ENCODE results near the gene FAM120C. TPM values are rescaled to one million over a fixed set of nuclear protein-coding genes. Genes with fewer than 3 reads are reported as not detected.

Gene FAM120C
- total RNA-seq, 2 experiments from 2014 or later: 4.5 to 6.1 TPM

GRCh38 chrX:54093571-54093970 is 89.5 kb downstream of the FAM120C start:
- Mint-ChIP-seq H3K4me3 (no peak overlapping the region), H3K36me3 (no peaks in the 10 kb centered on the region), H3K4me1 (ENCODE audit: low read depth) (no peaks in the 10 kb centered on the region), H3K27ac (no peak overlapping the region), H3K9me3 (no peaks in the 10 kb centered on the region), H3K27me3 (no peaks in the 10 kb centered on the region)
- intact Hi-C loops (cut with micrococcal nuclease): no loop called here
- DNase-seq: no peak
- CTCF ChIA-PET: no interaction called here
- POLR2A ChIA-PET: no interaction called here

DNA sequence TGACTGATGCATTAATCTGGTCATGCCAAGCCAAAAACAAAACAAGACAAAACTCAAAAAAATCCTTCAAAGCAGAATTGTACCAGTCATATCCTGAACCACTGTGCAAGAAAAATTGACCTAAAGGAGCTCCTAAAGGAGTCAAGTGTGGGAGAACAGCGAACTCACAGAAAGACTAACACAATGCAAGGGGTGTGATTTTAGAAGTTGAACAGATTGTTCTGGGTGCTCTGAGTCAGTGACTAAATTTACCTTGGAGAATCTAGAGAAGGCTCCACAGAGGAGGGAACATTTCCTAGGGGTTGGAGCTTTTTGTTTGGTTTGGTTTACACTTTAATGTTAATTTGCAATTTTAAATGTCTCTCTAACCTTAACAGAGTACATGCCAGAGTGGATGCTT is 89.9 kb downstream of the FAM120C start:
- no peaks in the 10 kb centered on the region for H3K27me3 Mint-ChIP-seq

GRCh38 chrX:54090880-54091279 is 92.2 kb downstream of the FAM120C start:
- Mint-ChIP-seq H3K4me1 (ENCODE audit: low read depth) (no peaks in the 10 kb centered on the region), H3K27me3 (no peaks in the 10 kb centered on the region), H3K9me3 (no peaks in the 10 kb centered on the region), H3K27ac (no peak overlapping the region), H3K4me3 (no peak overlapping the region), H3K36me3 (no peaks in the 10 kb centered on the region)
- intact Hi-C loops (cut with micrococcal nuclease): no loop called here
- no peak for DNase-seq
- CTCF ChIA-PET: no interaction called here
- POLR2A ChIA-PET: interaction anchor here (0.6 kb wide), 1 partner anchor 92 kb away, joined by 5 read pairs; no protein-coding TSS in a partner anchor

More for the DNA sequence above, 89.9 kb downstream of the FAM120C start:
- intact Hi-C loops (cut with micrococcal nuclease): no loop called here
- H3K4me1 Mint-ChIP-seq (ENCODE audit: low read depth): no peaks in the 10 kb centered on the region
- CTCF ChIA-PET: no interaction called here
- H3K36me3 Mint-ChIP-seq: no peaks in the 10 kb centered on the region
- DNase-seq: no peak
- no peaks in the 10 kb centered on the region for H3K9me3 Mint-ChIP-seq
- POLR2A ChIA-PET: no interaction called here
- no peak overlapping the region for H3K27ac Mint-ChIP-seq
- no peak overlapping the region for H3K4me3 Mint-ChIP-seq

GRCh38 chrX:54089191-54089590 is 93.9 kb downstream of the FAM120C start:
- Mint-ChIP-seq H3K9me3 (no peaks in the 10 kb centered on the region), H3K4me3 (no peak overlapping the region), H3K27ac (no peak overlapping the region), H3K36me3 (no peaks in the 10 kb centered on the region), H3K27me3 (no peaks in the 10 kb centered on the region), H3K4me1 (ENCODE audit: low read depth) (no peaks in the 10 kb centered on the region)
- no peak for DNase-seq
- POLR2A ChIA-PET: no interaction called here
- intact Hi-C loops (cut with micrococcal nuclease): no loop called here
- CTCF ChIA-PET: no interaction called here

DNA sequence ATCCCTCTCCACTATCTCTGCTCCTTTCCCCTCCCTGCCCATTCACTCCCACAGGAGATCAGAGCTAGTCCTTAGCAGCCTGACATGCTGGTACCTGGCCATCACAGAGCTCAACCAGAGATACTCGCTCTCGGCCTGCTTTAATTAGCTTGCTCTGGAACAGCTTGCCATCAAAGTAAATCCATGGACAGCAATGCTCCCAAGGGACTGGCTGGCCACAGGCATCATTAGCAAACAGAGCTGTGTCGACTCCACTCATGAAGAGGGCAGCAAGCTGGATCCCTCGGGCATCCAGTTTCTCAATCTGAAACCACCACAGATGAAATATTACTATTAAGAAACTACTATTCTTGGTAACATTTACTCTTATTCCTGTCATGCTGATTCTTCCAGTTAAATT is 95.4 kb downstream of the FAM120C start:
- ChIA-PET CTCF (no interaction called here), POLR2A (no interaction called here)
- Mint-ChIP-seq H3K27me3 (no peaks in the 10 kb centered on the region), H3K4me1 (ENCODE audit: low read depth) (no peaks in the 10 kb centered on the region), H3K4me3 (no peak overlapping the region), H3K9me3 (no peaks in the 10 kb centered on the region), H3K27ac (no peak overlapping the region), H3K36me3 (no peaks in the 10 kb centered on the region)
- DNase-seq: no peak
- intact Hi-C loops (cut with micrococcal nuclease): no loop called here

DNA sequence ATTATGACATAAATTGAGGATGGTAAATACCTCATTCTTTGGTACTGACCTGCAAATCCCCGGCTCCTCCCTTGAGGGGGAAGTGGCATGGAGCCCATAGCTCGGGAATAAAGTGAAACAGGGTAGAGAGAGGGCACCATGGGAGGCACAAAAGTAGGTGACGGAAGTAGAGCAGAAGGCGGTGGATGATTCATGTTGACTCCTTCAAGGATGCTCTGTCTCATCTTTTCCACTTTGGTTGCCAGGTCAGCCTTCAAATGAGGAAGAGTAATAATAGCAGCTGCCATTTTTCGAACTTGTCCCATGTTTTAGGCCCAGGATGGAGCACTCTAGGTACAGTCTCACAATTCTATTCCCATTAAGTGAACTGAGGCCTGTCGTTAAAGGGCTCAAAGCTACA is 97.4 kb downstream of the FAM120C start:
- ChIA-PET POLR2A (no interaction called here), CTCF (no interaction called here)
- no peak overlapping the region for H3K4me3 Mint-ChIP-seq
- H3K4me1 Mint-ChIP-seq (ENCODE audit: low read depth): no peaks in the 10 kb centered on the region
- no peak overlapping the region for H3K27ac Mint-ChIP-seq
- DNase-seq: no peak
- H3K36me3 Mint-ChIP-seq: no peaks in the 10 kb centered on the region
- no peaks in the 10 kb centered on the region for H3K9me3 Mint-ChIP-seq
- intact Hi-C loops (cut with micrococcal nuclease): no loop called here
- no peaks in the 10 kb centered on the region for H3K27me3 Mint-ChIP-seq

DNA sequence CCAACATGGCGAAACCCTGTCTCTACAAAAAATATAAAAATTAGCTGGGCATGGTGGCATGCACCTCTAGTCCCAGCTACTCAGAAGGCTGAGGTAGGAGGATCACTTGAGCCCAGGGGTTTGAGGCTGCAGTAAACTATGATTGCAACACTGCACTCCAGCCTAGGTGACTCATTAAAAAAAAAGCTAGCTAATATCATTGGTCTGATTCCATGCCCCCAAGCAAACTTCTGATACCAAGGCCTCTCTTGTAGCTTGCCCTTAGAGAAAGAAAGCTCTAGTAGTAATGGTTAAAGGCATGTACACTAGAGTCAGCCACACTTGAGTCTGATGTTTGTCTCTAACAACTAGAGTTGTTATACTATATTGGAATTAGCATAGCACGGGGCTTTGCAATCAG is 106.2 kb downstream of the FAM120C start:
- Mint-ChIP-seq H3K36me3 (no peaks in the 10 kb centered on the region), H3K27ac (no peak overlapping the region), H3K4me3 (no peak overlapping the region), H3K27me3 (no peaks in the 10 kb centered on the region), H3K4me1 (ENCODE audit: low read depth) (no peaks in the 10 kb centered on the region), H3K9me3 (no peaks in the 10 kb centered on the region)
- ChIA-PET POLR2A (no interaction called here), CTCF (no interaction called here)
- intact Hi-C loops (cut with micrococcal nuclease): no loop called here
- DNase-seq: no peak

GRCh38 chrX:54074826-54075225 is 108.2 kb downstream of the FAM120C start:
- no peaks in the 10 kb centered on the region for H3K36me3 Mint-ChIP-seq
- no peaks in the 10 kb centered on the region for H3K9me3 Mint-ChIP-seq
- DNase-seq: no peak
- intact Hi-C loops (cut with micrococcal nuclease): no loop called here
- ChIA-PET POLR2A (no interaction called here), CTCF (no interaction called here)
- no peaks in the 10 kb centered on the region for H3K4me1 Mint-ChIP-seq (ENCODE audit: low read depth)
- no peak overlapping the region for H3K27ac Mint-ChIP-seq
- H3K27me3 Mint-ChIP-seq: no peaks in the 10 kb centered on the region
- no peak overlapping the region for H3K4me3 Mint-ChIP-seq

- Mint-ChIP-seq H3K4me3 (no peak overlapping the region), H3K27me3 (no peaks in the 10 kb centered on the region), H3K27ac (no peak overlapping the region), H3K9me3 (no peaks in the 10 kb centered on the region), H3K36me3 (no peaks in the 10 kb centered on the region), H3K4me1 (ENCODE audit: low read depth) (no peaks in the 10 kb centered on the region)
- ChIA-PET POLR2A (interaction anchor here (1.0 kb wide), 1 partner anchor 382 kb away, joined by 3 read pairs; no protein-coding TSS in a partner anchor), CTCF (no interaction called here)
- DNase-seq: no peak
- intact Hi-C loops (cut with micrococcal nuclease): no loop called here
These were observed 115.3 kb downstream of the FAM120C start for GRCh38 chrX:54067766-54068165.

DNA sequence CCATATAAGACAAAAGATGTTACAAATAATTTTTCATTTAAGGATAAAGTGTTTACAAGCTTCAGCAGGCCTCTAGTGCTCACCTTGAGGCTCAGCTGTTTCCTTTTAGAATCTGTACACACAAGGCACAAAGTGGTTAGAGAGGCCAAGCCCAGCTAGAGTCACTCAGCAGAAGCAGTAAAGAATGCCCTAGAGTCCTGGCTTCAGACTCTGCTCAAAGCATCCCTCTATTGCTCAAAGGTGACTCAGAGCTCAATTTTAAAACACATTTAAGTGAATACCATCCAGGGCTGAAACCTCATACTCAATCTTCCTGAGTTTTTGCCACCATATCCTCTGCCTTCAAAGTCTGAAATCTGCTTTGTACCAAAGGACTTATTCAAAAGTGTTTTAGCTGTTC is 116.2 kb downstream of the FAM120C start:
- Mint-ChIP-seq H3K4me1 (ENCODE audit: low read depth) (no peaks in the 10 kb centered on the region), H3K27ac (no peak overlapping the region), H3K9me3 (no peaks in the 10 kb centered on the region), H3K27me3 (no peaks in the 10 kb centered on the region), H3K36me3 (no peaks in the 10 kb centered on the region), H3K4me3 (no peak overlapping the region)
- intact Hi-C loops (cut with micrococcal nuclease): no loop called here
- no peak for DNase-seq
- ChIA-PET CTCF (no interaction called here), POLR2A (interaction anchor here (1.0 kb wide), 1 partner anchor 381 kb away, joined by 3 read pairs; no protein-coding TSS in a partner anchor)

GRCh38 chrX:54064564-54064963 is 118.5 kb downstream of the FAM120C start:
- H3K36me3 Mint-ChIP-seq: no peaks in the 10 kb centered on the region
- H3K27me3 Mint-ChIP-seq: no peaks in the 10 kb centered on the region
- H3K9me3 Mint-ChIP-seq: no peaks in the 10 kb centered on the region
- DNase-seq: no peak
- ChIA-PET POLR2A (no interaction called here), CTCF (no interaction called here)
- no peaks in the 10 kb centered on the region for H3K4me1 Mint-ChIP-seq (ENCODE audit: low read depth)
- no peak overlapping the region for H3K27ac Mint-ChIP-seq
- no peak overlapping the region for H3K4me3 Mint-ChIP-seq
- intact Hi-C loops (cut with micrococcal nuclease): no loop called here

- intact Hi-C loops (cut with micrococcal nuclease): no loop called here
- DNase-seq: no peak
- ChIA-PET POLR2A (no interaction called here), CTCF (no interaction called here)
- no peaks in the 10 kb centered on the region for H3K36me3 Mint-ChIP-seq
- no peaks in the 10 kb centered on the region for H3K4me1 Mint-ChIP-seq (ENCODE audit: low read depth)
- no peaks in the 10 kb centered on the region for H3K9me3 Mint-ChIP-seq
- H3K27ac Mint-ChIP-seq: no peak overlapping the region
- no peak overlapping the region for H3K4me3 Mint-ChIP-seq
- no peaks in the 10 kb centered on the region for H3K27me3 Mint-ChIP-seq
These were observed 119.7 kb downstream of the FAM120C start for GRCh38 chrX:54063361-54063760.

- Mint-ChIP-seq H3K27ac (no peak overlapping the region), H3K4me3 (no peak overlapping the region), H3K36me3 (no peaks in the 10 kb centered on the region), H3K9me3 (no peaks in the 10 kb centered on the region), H3K27me3 (no peaks in the 10 kb centered on the region), H3K4me1 (ENCODE audit: low read depth) (peaks cover 9% of the 10 kb centered on the region)
- ChIA-PET CTCF (no interaction called here), POLR2A (no interaction called here)
- intact Hi-C loops (cut with micrococcal nuclease): loop anchor here (10.0 kb wide), 3 partner anchors 395 to 965 kb away; partner anchors contain the start of genes RIBC1, SMC1A, TSPYL2 and TSR2
- no peak for DNase-seq
These were observed 133.3 kb downstream of the FAM120C start for GRCh38 chrX:54049801-54050200.

GRCh38 chrX:54048412-54048811 is 134.6 kb downstream of the FAM120C start:
- no peaks in the 10 kb centered on the region for H3K27me3 Mint-ChIP-seq
- no peak overlapping the region for H3K4me3 Mint-ChIP-seq
- H3K27ac Mint-ChIP-seq: no peak overlapping the region
- H3K9me3 Mint-ChIP-seq: no peaks in the 10 kb centered on the region
- DNase-seq: no peak
- ChIA-PET POLR2A (no interaction called here), CTCF (no interaction called here)
- no peaks in the 10 kb centered on the region for H3K36me3 Mint-ChIP-seq
- intact Hi-C loops (cut with micrococcal nuclease): loop anchor here (10.0 kb wide), 3 partner anchors 396 to 964 kb away; partner anchors contain the start of genes RIBC1, SMC1A, TSPYL2 and TSR2
- H3K4me1 Mint-ChIP-seq (ENCODE audit: low read depth): peaks cover 9% of the 10 kb centered on the region
